ENCODE data around the gene AKR1C2.
"Not testable (repeated sequence)": the region's sequence is repeated elsewhere in the genome, so short reads cannot be mapped to it uniquely, and the experiment has no call there.

GRCh38 chr10:4994260-4994659, 9.4 kb downstream of the AKR1C2 start:
- not testable (repeated sequence) for TF ChIP-seq CTCF (IDR thresholded peaks at IDR 0.05; ENCODE audit: low read depth, low read length, poor library complexity, severe bottlenecking); EZH2phosphoT487 (IDR thresholded peaks at IDR 0.05; ENCODE audit: borderline replicate concordance, low read length)

All from DOHH2 (cell line).